ENCODE data around the gene MPDU1. TPM values are rescaled to one million over a fixed set of nuclear protein-coding genes. Genes with fewer than 3 reads are reported as not detected.
A peak's percentile ranks its signal among the peaks of the same experiment; 100 is the strongest.

MPDU1 gene
- total RNA-seq, 1 experiment from 2014 or later: 73.1 TPM

DNA sequence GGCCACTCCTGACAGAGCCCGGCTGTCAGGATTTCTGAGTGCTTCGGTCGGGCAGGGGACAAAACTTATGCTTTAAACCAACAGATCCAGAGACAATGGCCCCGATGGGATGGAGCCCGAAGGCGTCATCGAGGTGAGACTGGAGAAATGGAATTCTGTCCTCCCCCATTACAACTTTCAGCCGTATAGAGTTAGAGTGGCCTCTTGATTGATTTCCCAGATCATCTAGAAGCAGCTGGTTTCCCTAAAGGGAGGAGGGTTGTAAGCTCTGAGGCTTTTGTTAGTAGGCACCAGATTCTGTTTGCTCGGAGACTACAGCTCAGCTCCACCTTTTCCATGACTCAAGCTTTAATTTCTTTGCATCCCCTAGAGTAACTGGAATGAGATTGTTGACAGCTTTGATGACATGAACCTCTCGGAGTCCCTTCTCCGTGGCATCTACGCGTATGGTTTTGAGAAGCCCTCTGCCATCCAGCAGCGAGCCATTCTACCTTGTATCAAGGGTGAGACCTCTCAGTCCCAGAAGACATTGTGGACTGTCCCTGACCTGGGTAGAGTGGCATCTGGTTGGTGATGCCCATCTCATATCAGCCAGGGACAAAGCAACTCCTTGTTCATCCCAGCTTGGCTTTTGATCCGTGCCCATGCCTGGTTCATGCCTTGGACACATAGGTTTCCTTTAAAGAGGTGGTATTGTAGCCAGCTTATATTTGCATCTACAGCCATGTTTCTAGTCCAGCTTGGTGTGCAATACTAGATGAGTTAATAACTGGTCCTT lies 9.3 kb upstream of the MPDU1 start:
- H3K4me1 Mint-ChIP-seq: peaks cover 45% of the 10 kb centered on the region in 2 experiments
- H3K14ac ChIP-seq (ENCODE audit: insufficient read depth, low read length): no peak overlapping the region
- H3K27me3 ChIP-seq (ENCODE audit: insufficient read depth, low read length): no peaks in the 10 kb centered on the region
- TF ChIP-seq, protein P1, sequence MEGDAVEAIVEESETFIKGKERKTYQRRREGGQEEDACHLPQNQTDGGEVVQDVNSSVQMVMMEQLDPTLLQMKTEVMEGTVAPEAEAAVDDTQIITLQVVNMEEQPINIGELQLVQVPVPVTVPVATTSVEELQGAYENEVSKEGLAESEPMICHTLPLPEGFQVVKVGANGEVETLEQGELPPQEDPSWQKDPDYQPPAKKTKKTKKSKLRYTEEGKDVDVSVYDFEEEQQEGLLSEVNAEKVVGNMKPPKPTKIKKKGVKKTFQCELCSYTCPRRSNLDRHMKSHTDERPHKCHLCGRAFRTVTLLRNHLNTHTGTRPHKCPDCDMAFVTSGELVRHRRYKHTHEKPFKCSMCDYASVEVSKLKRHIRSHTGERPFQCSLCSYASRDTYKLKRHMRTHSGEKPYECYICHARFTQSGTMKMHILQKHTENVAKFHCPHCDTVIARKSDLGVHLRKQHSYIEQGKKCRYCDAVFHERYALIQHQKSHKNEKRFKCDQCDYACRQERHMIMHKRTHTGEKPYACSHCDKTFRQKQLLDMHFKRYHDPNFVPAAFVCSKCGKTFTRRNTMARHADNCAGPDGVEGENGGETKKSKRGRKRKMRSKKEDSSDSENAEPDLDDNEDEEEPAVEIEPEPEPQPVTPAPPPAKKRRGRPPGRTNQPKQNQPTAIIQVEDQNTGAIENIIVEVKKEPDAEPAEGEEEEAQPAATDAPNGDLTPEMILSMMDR (conservative IDR thresholded peaks at IDR 0.05): no peak
- H3K9ac ChIP-seq (ENCODE audit: extremely low read depth, insufficient read length, low read length): peak overlapping the region; percentile 67
- peaks cover 21% of the 10 kb centered on the region; the same call in 1 of the 2 replicates for H3K79me2 ChIP-seq (ENCODE audit: insufficient read depth, low read length)
- H3K27ac ChIP-seq (ENCODE audit: insufficient read length, low read depth, low read length): no peak overlapping the region
- H2BK15ac ChIP-seq (ENCODE audit: low read depth, low read length): no peak overlapping the region
- no peak overlapping the region for H2AFZ ChIP-seq (ENCODE audit: low read length)
- no peak overlapping the region for H2BK120ac ChIP-seq (ENCODE audit: low read depth, low read length, poor library complexity, severe bottlenecking)
- peaks cover 5% of the 10 kb centered on the region for H3K23me2 ChIP-seq (ENCODE audit: insufficient read length, low read depth, low read length, poor library complexity, severe bottlenecking)
- H3K4me2 ChIP-seq (ENCODE audit: insufficient read depth, insufficient read length, low read length): peak overlapping the region; percentile 88
- no peaks in the 10 kb centered on the region for H3K9me3 ChIP-seq (ENCODE audit: control insufficient read depth, low read depth, low read length)
- no peak overlapping the region for H2BK20ac ChIP-seq (ENCODE audit: low read depth, low read length, poor library complexity, severe bottlenecking)
- no peak overlapping the region for H4K5ac ChIP-seq (ENCODE audit: insufficient read length, low read depth, low read length)
- H2BK5ac ChIP-seq (ENCODE audit: insufficient read length, low read length): no peak overlapping the region
- H3K4ac ChIP-seq (ENCODE audit: low read depth, low read length): no peak overlapping the region
- no peaks in the 10 kb centered on the region for H4K20me1 ChIP-seq (ENCODE audit: control insufficient read depth, insufficient read depth, insufficient read length)
- no peak overlapping the region for H3T11ph ChIP-seq (ENCODE audit: low read length)
- H3K23ac ChIP-seq (ENCODE audit: insufficient read length, low read depth, low read length): no peak overlapping the region
- H3K79me1 ChIP-seq (ENCODE audit: insufficient read depth, low read depth, low read length, poor library complexity, severe bottlenecking): peaks cover 2% of the 10 kb centered on the region
- no peak overlapping the region for H3K56ac ChIP-seq (ENCODE audit: insufficient read length, low read depth, low read length)
- no peak overlapping the region for H4K8ac ChIP-seq (replicated peaks; ENCODE audit: insufficient read length, low read depth, low read length)
- H3K9me3 Mint-ChIP-seq: peaks cover 3 to 7% of the 10 kb centered on the region in 2 experiments; a peak in 3 of 5 replicates
- no peak overlapping the region for H3K18ac ChIP-seq (ENCODE audit: insufficient read length, low read depth, low read length)
- no peak overlapping the region for H4K91ac ChIP-seq (ENCODE audit: insufficient read length, low read depth, low read length)
- H3K4me3 Mint-ChIP-seq: peak overlapping the region; percentile 98
- no peak overlapping the region for H2BK12ac ChIP-seq (ENCODE audit: insufficient read length, low read depth, low read length)
- peak overlapping the region; percentile 90 to 97 (median 96) for H3K27ac Mint-ChIP-seq
- no peak for DNase-seq
- peaks cover 66 to 95% (median 85%) of the 10 kb centered on the region in 3 experiments for H3K36me3 Mint-ChIP-seq (ENCODE audit: insufficient read depth in 1 of 3, low read depth in 3 of 3)
- no CpG with 5 or more reads among the region's 15 CpGs for WGBS (ENCODE audit: extremely low coverage, insufficient read length, low lambda C conversion rate)
- peaks cover 4% of the 10 kb centered on the region; the same call in 1 of the 2 replicates for H3K4me1 ChIP-seq (ENCODE audit: insufficient read depth, low read length)
- no peak overlapping the region for H2AK5ac ChIP-seq (ENCODE audit: insufficient read length, low read length)
- peaks cover 10% of the 10 kb centered on the region for H3K27me3 Mint-ChIP-seq (ENCODE audit: low read depth)
